GM19240 (cell line): ENCODE results near the gene VSIG10L2.

Source experiments
- DNase-seq: peaks from one replicate; pipeline ENCODE4 v3.0.0; 2011; ENCODE audit warnings: low spot score; ENCODE audit not compliant: insufficient read length

Gene VSIG10L2

GRCh38 chr11:125947419-125948277, 1.8 kb downstream of the VSIG10L2 start:
- DNase-seq: no peak

GRCh38 chr11:125948278-125949051, 2.6 kb downstream of the VSIG10L2 start:
- no peak for DNase-seq

- no peak for DNase-seq
Observed at GRCh38 chr11:125949271-125950177, 3.7 kb downstream of the VSIG10L2 start.

DNA sequence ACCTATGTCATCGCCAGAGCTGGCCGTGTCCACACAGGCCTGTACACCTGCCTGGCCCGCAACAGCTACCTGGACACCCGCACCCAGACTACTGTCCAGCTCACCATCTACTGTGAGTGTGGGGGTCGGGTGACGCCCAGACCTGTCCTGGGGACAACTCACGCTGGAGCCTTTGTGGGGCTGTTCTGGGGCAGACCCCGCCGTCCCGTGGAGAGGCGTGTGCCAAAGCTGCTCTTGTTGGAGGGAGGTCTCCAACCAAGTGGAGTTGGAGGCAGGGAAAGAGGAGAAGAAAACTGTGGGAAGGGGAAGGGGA, 4.3 kb downstream of the VSIG10L2 start:
- no peak for DNase-seq

- DNase-seq: no peak
Observed at GRCh38 chr11:125950696-125951651, 5.1 kb downstream of the VSIG10L2 start.

DNA sequence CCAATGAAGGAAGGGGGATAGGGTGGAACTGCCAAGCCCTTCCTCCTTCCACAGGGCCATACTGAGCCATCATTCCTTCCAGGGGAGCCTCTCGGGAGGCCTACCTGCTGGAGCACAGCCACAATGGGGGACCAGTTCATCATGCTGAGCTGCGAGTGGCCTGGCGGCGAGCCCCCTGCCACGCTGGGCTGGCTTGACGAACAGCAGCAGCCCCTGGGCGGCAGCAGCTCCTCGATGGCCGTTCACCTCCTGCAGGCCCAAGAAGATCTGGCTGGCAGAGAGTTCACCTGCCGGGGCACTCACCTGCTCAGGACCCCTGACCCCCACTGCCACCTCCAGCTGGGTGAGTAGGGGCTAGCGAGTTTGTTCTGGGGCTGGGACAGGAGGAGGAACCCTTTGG, 5.9 kb downstream of the VSIG10L2 start:
- DNase-seq: no peak

DNA sequence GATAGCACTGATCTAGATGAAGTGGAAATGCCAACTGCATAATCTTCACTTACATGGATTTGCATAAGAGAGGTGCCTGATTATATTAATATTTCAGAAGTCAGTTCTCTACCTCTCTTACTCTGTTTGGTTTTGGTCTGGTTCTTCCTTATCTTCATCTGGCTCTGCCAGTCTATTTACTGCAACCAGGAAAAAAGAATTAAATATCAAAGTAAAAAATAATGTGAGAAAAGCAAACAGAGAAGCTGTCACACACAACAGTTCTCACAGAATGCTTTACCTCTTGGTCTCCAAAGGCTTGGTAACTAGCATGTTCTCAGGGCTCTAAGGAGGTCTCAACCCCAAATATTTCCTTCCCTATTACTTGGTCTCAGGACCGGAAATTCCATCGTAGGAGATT, 6.7 kb downstream of the VSIG10L2 start:
- DNase-seq: no peak

GRCh38 chr11:125952973-125953372, 7.1 kb downstream of the VSIG10L2 start:
- no peak for DNase-seq

DNA sequence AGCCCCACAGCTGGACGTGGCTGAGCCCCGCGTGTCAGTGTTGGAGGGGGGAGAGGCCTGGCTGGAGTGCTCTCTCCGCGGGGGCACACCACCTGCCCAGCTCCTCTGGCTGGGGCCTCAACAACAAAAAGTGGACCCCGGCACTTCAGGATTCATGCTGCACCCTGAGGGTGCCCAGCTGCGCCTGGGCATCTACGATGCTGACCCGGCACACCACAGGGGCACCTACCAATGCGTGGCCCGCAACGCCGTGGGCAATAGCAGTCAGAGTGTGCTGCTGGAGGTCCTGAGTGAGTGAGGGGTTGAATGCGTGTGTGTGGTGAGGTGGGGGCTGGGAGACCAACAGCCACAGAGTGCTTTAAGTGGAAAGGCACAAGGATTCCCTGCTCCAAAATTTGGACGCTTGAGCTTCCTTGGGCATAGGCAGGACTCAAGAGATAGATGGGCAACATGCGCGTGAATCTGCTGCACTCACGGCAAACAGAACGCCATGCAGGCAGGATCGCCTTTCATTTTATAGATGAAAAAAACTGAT, 7.6 kb downstream of the VSIG10L2 start:
- no peak for DNase-seq

DNA sequence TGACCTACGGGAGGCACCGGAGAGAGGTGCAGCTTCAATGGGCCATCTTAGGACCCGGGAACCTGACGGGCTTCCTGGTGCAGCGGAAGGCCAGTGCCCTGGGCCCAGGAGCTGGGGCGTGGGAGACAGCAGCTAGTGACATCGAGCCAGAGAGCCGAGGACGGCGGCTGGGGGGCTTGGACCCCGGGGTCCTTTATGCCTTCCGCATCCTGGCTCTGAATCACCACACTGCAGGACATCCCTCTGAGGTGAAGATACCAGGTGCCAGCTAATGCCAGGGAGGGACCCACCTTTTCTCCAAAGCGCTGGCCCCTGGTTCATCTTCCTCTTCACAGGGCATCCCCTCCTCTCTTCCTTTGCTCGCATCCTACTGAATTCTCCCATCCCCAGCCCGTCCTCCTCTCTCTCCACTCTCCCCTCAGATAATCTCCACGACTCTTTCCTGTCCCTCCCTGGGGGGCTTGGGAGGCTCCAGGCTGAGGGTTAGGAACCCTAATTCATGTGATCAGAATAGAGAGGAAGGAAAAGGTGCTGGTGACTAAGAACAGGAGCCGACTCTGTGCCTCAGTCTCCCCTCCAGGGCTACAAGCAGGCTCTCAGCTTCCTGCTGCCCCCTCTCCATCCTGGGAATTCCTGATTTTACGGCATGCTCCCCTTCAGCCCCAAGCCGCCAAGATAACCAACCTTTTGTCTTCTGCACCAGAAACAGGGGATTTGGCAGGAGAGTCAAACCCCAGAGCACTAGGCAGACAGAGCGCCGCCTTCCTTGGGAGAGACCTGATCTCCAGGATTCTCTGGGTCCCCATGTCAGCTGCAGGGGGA, 8.5 kb downstream of the VSIG10L2 start:
- no peak for DNase-seq

DNA sequence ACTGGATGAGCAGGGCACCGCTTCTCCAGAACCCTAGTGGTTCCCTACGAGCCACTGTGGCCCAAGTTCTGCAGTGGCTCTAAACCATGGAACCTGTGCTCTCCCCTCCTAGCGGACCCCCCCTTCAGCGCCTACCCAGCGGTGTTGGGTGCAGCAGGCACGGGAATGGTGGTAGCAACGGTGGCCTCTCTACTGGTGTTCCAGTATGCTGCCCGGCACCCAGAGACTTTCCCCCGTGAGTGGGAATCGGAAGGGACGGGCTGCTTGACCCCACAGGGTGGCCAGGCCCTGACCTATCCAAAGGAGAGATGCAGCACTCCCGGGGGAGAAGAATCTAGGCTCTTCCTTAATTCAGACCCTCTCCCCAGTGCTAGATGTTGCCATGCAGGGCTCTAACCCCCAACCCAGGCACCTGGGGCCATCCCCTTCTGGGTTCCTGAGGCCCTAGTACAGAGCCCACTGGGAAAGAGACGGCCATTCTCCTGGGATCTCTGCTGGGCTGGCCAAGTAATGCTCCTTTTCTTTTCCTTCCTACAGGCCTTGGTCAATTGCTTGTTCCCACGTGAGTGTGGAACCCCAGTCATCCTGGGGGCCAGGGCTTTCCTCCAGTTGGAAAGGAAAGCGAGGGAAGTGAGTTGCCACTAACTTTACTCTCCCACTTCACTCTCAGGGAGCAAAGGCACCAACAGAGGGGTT, 9.2 kb downstream of the VSIG10L2 start:
- no peak for DNase-seq

DNA sequence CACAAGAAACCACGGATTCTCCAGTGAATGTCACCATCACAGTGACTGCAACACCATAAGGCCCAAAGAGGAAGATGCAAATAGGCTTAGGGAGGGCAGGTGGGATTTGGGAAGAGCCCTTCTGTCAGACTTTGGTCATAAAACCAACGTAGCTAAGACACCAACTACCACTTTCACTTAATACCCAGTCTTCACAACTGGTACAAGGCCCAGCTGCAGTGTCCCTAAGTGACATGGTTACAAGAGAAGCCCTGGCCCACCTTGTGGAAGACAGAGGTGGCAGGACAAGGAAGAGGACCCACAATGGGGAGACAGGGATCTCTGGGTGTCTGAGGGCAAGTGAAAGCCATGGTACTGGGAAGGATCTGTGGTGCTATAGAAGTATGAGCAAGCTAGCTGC, 10.0 kb downstream of the VSIG10L2 start:
- DNase-seq: no peak

DNA sequence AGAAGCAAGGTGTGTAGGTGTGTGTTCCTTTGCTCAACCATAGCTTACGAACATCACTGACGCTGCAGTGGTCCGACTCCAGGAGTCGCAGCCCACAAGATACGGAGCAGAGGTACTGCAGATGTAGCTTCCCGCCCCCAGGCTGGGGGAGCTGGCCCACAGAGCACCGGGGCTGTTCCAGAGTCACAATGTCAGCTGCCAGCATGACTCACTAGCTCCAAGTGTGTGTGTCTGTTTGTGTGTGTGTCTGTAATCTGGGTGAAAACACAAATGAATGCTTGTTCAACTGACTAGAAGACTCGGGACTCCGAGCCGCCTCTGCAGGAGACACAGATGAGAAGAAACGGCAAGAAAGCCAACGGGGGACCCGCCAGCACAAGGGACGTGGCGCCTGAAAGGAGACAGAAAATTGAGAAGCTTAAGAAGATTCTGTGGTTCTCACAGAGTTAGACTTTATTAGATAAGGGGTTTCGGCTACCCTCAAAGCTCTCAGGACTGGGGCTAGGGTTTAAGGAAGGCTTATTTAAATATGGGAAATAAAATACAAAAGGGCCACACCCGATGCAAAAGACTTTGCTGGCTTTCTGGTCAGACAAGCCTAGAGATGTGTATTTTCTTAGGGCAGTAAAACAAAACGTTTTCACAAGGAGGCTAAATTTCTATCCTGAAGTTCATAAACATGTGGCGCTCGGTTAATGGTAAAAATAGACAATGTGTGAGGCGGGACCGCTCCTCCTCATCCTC, 10.7 kb downstream of the VSIG10L2 start:
- DNase-seq: no peak

DNA sequence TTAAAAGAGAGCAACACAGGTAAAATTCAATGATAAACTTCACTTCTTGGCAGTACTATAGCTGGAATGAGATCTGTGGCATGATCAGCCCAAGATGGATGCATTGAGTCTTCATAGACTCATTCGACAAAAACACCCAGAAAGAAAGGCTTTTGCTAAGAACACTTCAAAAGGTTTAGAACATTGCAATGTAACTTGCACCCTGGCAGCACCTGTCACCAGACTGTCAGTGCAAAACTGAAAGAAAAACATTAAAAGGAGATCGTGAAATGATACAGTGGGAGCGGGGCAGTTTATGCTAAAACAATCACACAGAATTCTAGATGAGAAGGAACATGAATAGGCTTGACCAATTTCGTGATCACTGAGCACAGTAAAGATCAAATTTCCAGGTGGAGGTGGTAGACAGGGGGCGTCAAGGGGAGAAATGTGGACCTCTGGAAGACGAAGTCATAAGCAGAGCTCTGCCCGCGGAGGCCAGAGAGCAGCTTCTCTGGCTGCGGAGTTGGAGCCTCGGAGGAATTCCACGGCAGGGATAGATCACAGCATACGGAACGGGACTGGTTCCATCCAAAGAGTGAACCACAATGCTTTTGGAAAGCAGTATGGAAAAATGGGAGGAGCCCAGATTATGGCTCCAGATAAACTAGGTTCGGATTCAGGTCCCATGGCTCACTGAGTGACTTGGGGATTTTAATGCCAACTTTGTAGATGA, 11.9 kb downstream of the VSIG10L2 start:
- no peak for DNase-seq

- no peak for DNase-seq
Observed at GRCh38 chr11:125958872-125959400, 13.1 kb downstream of the VSIG10L2 start.

DNA sequence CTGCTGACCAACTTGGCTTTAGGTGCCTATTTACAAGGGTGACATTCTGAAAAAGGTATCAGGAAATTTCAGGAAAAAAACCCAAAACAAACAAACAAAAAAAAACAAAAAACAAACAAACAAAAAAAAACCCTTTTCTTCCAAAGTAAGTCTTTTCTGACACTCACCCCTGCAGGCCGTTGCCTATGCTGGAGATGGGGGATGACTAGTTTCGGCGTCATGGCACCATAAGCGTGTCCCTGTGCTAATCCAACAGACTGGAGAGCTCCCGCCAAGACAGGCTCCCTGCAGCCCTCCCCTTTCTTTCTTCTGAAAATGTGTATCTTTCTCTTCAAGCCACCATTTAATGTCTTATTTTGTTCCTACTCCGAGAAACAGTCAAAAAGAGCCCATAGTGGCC, 13.7 kb downstream of the VSIG10L2 start:
- DNase-seq: no peak

GRCh38 chr11:125959931-125960330, 14.1 kb downstream of the VSIG10L2 start:
- DNase-seq: no peak
